K562 (cell line): ENCODE data around the gene RPLP2. TPM values are rescaled to one million over a fixed set of nuclear protein-coding genes. Genes with fewer than 3 reads are reported as not detected.

Experiments
- CEBPB ChIP-seq: fragments of 450-650 bp; IDR thresholded peaks from 2 replicates; pipeline ENCODE4 v1.6.1; 2016; ENCODE audit warnings: missing genetic modification characterization, missing compliant biosample characterization
- CREB5 ChIP-seq: fragments of 250-450 bp; sonication (Bioruptor Pico); IDR thresholded peaks from 2 replicates; pipeline ENCODE4 v1.5.0; 2020; ENCODE audit warnings: mild to moderate bottlenecking
- DPF2 ChIP-seq: fragments of 450-650 bp; IDR thresholded peaks from 2 replicates; pipeline ENCODE4 v1.6.1; 2016
- ETV1 ChIP-seq: fragments of 450-650 bp; conservative IDR thresholded peaks from 2 replicates; pipeline ENCODE4 v1.6.1; 2016; ENCODE audit warnings: missing genetic modification characterization, control low read depth, low read depth, missing compliant biosample characterization
- HBP1 ChIP-seq: fragments of 450-650 bp; formaldehyde crosslinking; IDR thresholded peaks from 2 replicates; pipeline ENCODE4 v1.4.0; 2022; ENCODE audit warnings: missing genetic modification characterization
- MCM2 ChIP-seq: fragments of 450-650 bp; IDR thresholded peaks from 2 replicates; pipeline ENCODE4 v1.6.1; 2017; ENCODE audit warnings: low read depth, mild to moderate bottlenecking
- NFE2 ChIP-seq: IDR thresholded peaks from 2 replicates; pipeline ENCODE4 v1.6.1; 2014; ENCODE audit warnings: antibody characterized with exemption, low read depth
- SAP30 ChIP-seq: fragments of 200-600 bp; sonication (generic); IDR thresholded peaks from 2 replicates; pipeline ENCODE4 v1.6.1; 2012; ENCODE audit warnings: borderline replicate concordance, low read depth, mild to moderate bottlenecking, moderate library complexity, low read length, control low read depth, inconsistent platforms; ENCODE audit not compliant: insufficient read depth, poor library complexity, severe bottlenecking
- SMARCA4 ChIP-seq: fragments of 450-650 bp; IDR thresholded peaks from 2 replicates; pipeline ENCODE4 v1.6.1; 2016
- SUPT5H ChIP-seq: fragments of 450-650 bp; IDR thresholded peaks from 2 replicates; pipeline ENCODE4 v1.6.1; 2016
- TEAD1 ChIP-seq, 2 experiments: fragments of 450-650 bp in 1 of 2; sonication (generic) in 1 of 2; formaldehyde crosslinking; IDR thresholded peaks; 2 replicates each; pipeline versions ENCODE4 v1.4.0 to v1.8.0; 2020 to 2022; ENCODE audit warnings: mild to moderate bottlenecking in 2 of 2, missing genetic modification reagents in 1 of 2
- TFAM ChIP-seq: fragments of 250-450 bp; sonication (Bioruptor Pico); conservative IDR thresholded peaks from 2 replicates; pipeline ENCODE4 v1.5.0; 2021; ENCODE audit warnings: mild to moderate bottlenecking, moderate library complexity
- ZNF316 ChIP-seq: fragments of 450-650 bp; IDR thresholded peaks from 2 replicates; pipeline ENCODE4 v1.6.1; 2016
- ZNF518B ChIP-seq: fragments of 250-450 bp; sonication (Bioruptor Pico); IDR thresholded peaks from 2 replicates; pipeline ENCODE4 v1.5.0; 2021; ENCODE audit warnings: mild to moderate bottlenecking, moderate library complexity
- ZNF592 ChIP-seq: fragments of 450-650 bp; IDR thresholded peaks from 2 replicates; pipeline ENCODE4 v1.6.1; 2017; ENCODE audit warnings: antibody characterized with exemption, mild to moderate bottlenecking
- ZNF740 ChIP-seq, 3 experiments: fragments of 200-800 bp in 1 of 3; sonication (Bioruptor generic) in 1 of 3; sonication (generic) in 1 of 3; formaldehyde crosslinking in 1 of 3; IDR thresholded peaks; 2 replicates each; pipeline versions ENCODE4 v1.6.1 to v1.8.0; 2016 to 2022; ENCODE audit warnings: mild to moderate bottlenecking in 2 of 3, missing compliant biosample characterization in 2 of 3, missing genetic modification characterization in 2 of 3, missing genetic modification reagents in 1 of 3
- polyA plus RNA-seq, 8 experiments: library from polyadenylated mRNA; depleted of rRNA in 4 of 8; stranded (reverse) in 5 of 8; unstranded in 3 of 8; fragments of >200 nt; fragmentation: Nextera tagmentation in 2 of 8; fragmentation: Illumina TruSeq in 1 of 8; extraction: Ambion mirVana in 2 of 8; extraction: Trizol in 1 of 8; gene quantifications; 2 replicates each; pipeline versions ENCODE4 v1.2.1 to v1.2.3, GENCODE V29; 2011 to 2014; ENCODE audit warnings: inconsistent platforms in 1 of 8, missing spikeins in 1 of 8
- total RNA-seq, 7 experiments: library from RNA; depleted of rRNA in 6 of 7; stranded (reverse); fragments of >200 nt in 6 of 7; fragmentation: Illumina TruSeq in 2 of 7; extraction: Trizol in 2 of 7; gene quantifications; 2 replicates each; pipeline versions ENCODE4 v1.2.1 to v1.2.3, GENCODE V29; 2011 to 2021; ENCODE audit warnings: low replicate concordance in 1 of 7

RPLP2 gene
- total and polyA plus RNA-seq, 9 of the 15 experiments (the other 6 are each of a cell fraction or from before 2014, with no cell fraction given) = 528 to 3,807 (median 1,633) TPM

GRCh38 chr11:833849-834311 lies 24.1 kb downstream of the RPLP2 start (continued):
- no peak for TF ChIP-seq ZNF592
- TF ChIP-seq DPF2 = peak; percentile 50; the same call in 1 of the 2 replicates
- peak; percentile 6; the same call in 1 of the 2 replicates for TF ChIP-seq CEBPB
- 0 out of 2 replicates have a peak, but pooled peaks have one; percentile 13 for TF ChIP-seq ZNF316
- TF ChIP-seq NFE2 = 0 out of 2 replicates have a peak, but pooled peaks have one; percentile 13
- TF ChIP-seq CREB5 (CRISPR knock-in tag) = no peak
- peak in 1 of 2 experiments; percentile 15; a peak in 1 of 4 replicates for TF ChIP-seq TEAD1 (CRISPR knock-in tag; IDR thresholded peaks at IDR 0.05)
- no peak for TF ChIP-seq TFAM (CRISPR knock-in tag)
- TF ChIP-seq ZNF518B = no peak
- peak; percentile 79 for TF ChIP-seq ZNF740 (CRISPR knock-in tag; IDR thresholded peaks at IDR 0.05)
- TF ChIP-seq ZNF740 (tag; IDR thresholded peaks at IDR 0.05) = no peak
- TF ChIP-seq SMARCA4 = peak; percentile 19; the same call in 1 of the 2 replicates
- TF ChIP-seq SAP30 = peak; percentile 35
- TF ChIP-seq ETV1 (tag) = no peak
- no peak for TF ChIP-seq MCM2
- TF ChIP-seq HBP1 (CRISPR knock-in tag) = 0 out of 2 replicates have a peak, but pooled peaks have one; percentile 16
- TF ChIP-seq SUPT5H = 0 out of 2 replicates have a peak, but pooled peaks have one; percentile 29
